Measurements from ENCODE around the gene AMACR. TPM values are rescaled to one million over a fixed set of nuclear protein-coding genes. Genes with fewer than 3 reads are reported as not detected.

Gene AMACR
- total and polyA plus RNA-seq, 9 of the 15 experiments (the other 6 are each of a cell fraction or from before 2014, with no cell fraction given) = 0.72 to 4.6 (median 4.0) TPM

DNA sequence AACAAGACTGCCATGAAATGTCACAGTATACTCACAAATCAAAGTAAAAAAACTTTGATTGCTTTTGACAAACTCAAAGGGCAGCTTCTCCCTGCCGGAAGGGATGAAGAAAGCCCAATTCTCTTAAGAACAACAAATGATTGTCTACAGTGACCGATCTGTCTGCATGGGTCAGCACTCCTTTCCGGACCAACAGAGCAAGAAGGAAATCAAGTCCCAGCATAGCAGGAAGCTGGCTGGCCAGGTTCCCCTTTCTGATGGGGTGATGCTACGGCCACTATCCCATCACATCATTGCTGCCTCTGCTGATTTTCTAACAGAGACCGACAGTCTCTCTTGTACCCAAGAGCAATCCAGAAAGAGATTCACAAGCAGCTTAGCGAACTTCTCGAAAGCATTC lies 34.5 kb upstream of the AMACR start:
- Histone ChIP-seq H2AFZ (ENCODE audit: low read depth, low read length) (no peak overlapping the region), H3K79me2 (ENCODE audit: control insufficient read depth, insufficient read depth, low read length) (no peaks in the 10 kb centered on the region), H3K9me1 (ENCODE audit: control insufficient read depth, insufficient read depth, low read length) (no peaks in the 10 kb centered on the region), H3K4me1 (replicated peaks in 1 of 2; ENCODE audit: control insufficient read depth in 2 of 2, insufficient read depth in 2 of 2, low read length in 2 of 2) (no peaks in the 10 kb centered on the region), H3K36me3 (ENCODE audit: control insufficient read depth, insufficient read depth, low read length) (no peaks in the 10 kb centered on the region), H3K27me3 (ENCODE audit: control insufficient read depth in 2 of 2, insufficient read depth in 2 of 2, low read length in 2 of 2) (peaks cover 4 to 9% of the 10 kb centered on the region in 2 experiments; a peak in 2 of 5 replicates), H4K20me1 (replicated peaks; ENCODE audit: control insufficient read depth, insufficient read depth, low read length) (0 out of 2 replicates have a peak, but pooled peaks cover 4% of the 10 kb centered on the region), H3K4me2 (ENCODE audit: insufficient read depth, low read length) (no peak overlapping the region), H3K9me3 (replicated peaks; ENCODE audit: control insufficient read depth, insufficient read depth, low read depth, low read length) (no peaks in the 10 kb centered on the region), H3K9ac (ENCODE audit: insufficient read depth in 1 of 2, low read depth in 2 of 2, low read length in 2 of 2) (no peak overlapping the region), H3K27ac (ENCODE audit: extremely low read depth, low read depth, low read length) (no peak overlapping the region), H3K4me3 (no peak overlapping the region)
- BruUV-seq (replicated peaks) = no TSS peak
- intact Hi-C loops (cut with micrococcal nuclease) (no loop called here), in situ Hi-C loops (cut with MboI) (no loop called here)
- TF ChIP-seq PKNOX1 (IDR thresholded peaks at IDR 0.05) (0 out of 2 replicates have a peak, but pooled peaks have one; percentile 8), PHF20 (IDR thresholded peaks at IDR 0.05; ENCODE audit: partially characterized antibody) (no peak)
- WGBS (ENCODE audit: insufficient coverage, low coverage, missing lambda C conversion rate) = 4% methylated on average over 7 of the region's 7 CpGs
- ATAC-seq (no peak), DNase-seq (ENCODE audit: extremely low read depth in 1 of 4, low spot score in 3 of 4) (no peak), FAIRE-seq (no peak)
- CTCF ChIA-PET (ENCODE audit: low intra/inter-chr PET ratio) = no interaction called here
- POLR2A ChIA-PET = interaction anchor here (1.4 kb wide), 1 partner anchor 11 kb away, joined by 5 read pairs; no protein-coding TSS in a partner anchor

GRCh38 chr5:34041247-34041972 lies 33.6 kb upstream of the AMACR start:
- Histone ChIP-seq H3K9me1 (ENCODE audit: control insufficient read depth, insufficient read depth, low read length) (no peaks in the 10 kb centered on the region), H3K4me1 (replicated peaks in 1 of 2; ENCODE audit: control insufficient read depth in 2 of 2, insufficient read depth in 2 of 2, low read length in 2 of 2) (no peaks in the 10 kb centered on the region), H3K9ac (ENCODE audit: insufficient read depth in 1 of 2, low read depth in 2 of 2, low read length in 2 of 2) (no peak overlapping the region), H3K36me3 (ENCODE audit: control insufficient read depth, insufficient read depth, low read length) (no peaks in the 10 kb centered on the region), H2AFZ (ENCODE audit: low read depth, low read length) (no peak overlapping the region), H4K20me1 (replicated peaks; ENCODE audit: control insufficient read depth, insufficient read depth, low read length) (0 out of 2 replicates have a peak, but pooled peaks cover 4% of the 10 kb centered on the region), H3K27me3 (ENCODE audit: control insufficient read depth in 2 of 2, insufficient read depth in 2 of 2, low read length in 2 of 2) (peaks cover 4 to 9% of the 10 kb centered on the region in 2 experiments; a peak in 2 of 5 replicates), H3K4me2 (ENCODE audit: insufficient read depth, low read length) (no peak overlapping the region), H3K79me2 (ENCODE audit: control insufficient read depth, insufficient read depth, low read length) (no peaks in the 10 kb centered on the region), H3K9me3 (replicated peaks; ENCODE audit: control insufficient read depth, insufficient read depth, low read depth, low read length) (no peaks in the 10 kb centered on the region), H3K27ac (ENCODE audit: extremely low read depth, low read depth, low read length) (no peak overlapping the region), H3K4me3 (no peak overlapping the region)
- ATAC-seq = no peak
- ChIA-PET CTCF (ENCODE audit: low intra/inter-chr PET ratio) (no interaction called here), POLR2A (no interaction called here)
- 4% methylated on average over 1 of the region's 1 CpG for WGBS (ENCODE audit: insufficient coverage, low coverage, missing lambda C conversion rate)
- BruUV-seq (replicated peaks) = no TSS peak
- in situ Hi-C loops (cut with MboI) = no loop called here
- FAIRE-seq = no peak
- intact Hi-C loops (cut with micrococcal nuclease) = no loop called here
- peak in 2 of 4 experiments; percentile 42 to 47 for DNase-seq (ENCODE audit: extremely low read depth in 1 of 4, low spot score in 3 of 4)
- TF ChIP-seq RBM15 (IDR thresholded peaks at IDR 0.05; ENCODE audit: insufficient read depth, low read length) = no peak
- no peak for TF ChIP-seq KAT8 (IDR thresholded peaks at IDR 0.05; ENCODE audit: low read depth)
- no peak for TF ChIP-seq GTF2E2 (tag; IDR thresholded peaks at IDR 0.05)
- no peak for TF ChIP-seq POLR2AphosphoS2 (IDR thresholded peaks at IDR 0.05; ENCODE audit: low read length)
- TF ChIP-seq, protein P1, sequence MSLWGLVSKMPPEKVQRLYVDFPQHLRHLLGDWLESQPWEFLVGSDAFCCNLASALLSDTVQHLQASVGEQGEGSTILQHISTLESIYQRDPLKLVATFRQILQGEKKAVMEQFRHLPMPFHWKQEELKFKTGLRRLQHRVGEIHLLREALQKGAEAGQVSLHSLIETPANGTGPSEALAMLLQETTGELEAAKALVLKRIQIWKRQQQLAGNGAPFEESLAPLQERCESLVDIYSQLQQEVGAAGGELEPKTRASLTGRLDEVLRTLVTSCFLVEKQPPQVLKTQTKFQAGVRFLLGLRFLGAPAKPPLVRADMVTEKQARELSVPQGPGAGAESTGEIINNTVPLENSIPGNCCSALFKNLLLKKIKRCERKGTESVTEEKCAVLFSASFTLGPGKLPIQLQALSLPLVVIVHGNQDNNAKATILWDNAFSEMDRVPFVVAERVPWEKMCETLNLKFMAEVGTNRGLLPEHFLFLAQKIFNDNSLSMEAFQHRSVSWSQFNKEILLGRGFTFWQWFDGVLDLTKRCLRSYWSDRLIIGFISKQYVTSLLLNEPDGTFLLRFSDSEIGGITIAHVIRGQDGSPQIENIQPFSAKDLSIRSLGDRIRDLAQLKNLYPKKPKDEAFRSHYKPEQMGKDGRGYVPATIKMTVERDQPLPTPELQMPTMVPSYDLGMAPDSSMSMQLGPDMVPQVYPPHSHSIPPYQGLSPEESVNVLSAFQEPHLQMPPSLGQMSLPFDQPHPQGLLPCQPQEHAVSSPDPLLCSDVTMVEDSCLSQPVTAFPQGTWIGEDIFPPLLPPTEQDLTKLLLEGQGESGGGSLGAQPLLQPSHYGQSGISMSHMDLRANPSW (CRISPR knock-in tag; IDR thresholded peaks at IDR 0.05) = no peak
- TF ChIP-seq HDAC2 (IDR thresholded peaks at IDR 0.05) = no peak
- TF ChIP-seq HNRNPLL (IDR thresholded peaks at IDR 0.05; ENCODE audit: low read depth, low read length, poor library complexity, severe bottlenecking) = no peak
- no peak for TF ChIP-seq ZFPM2 (CRISPR knock-in tag; IDR thresholded peaks at IDR 0.05)
- TF ChIP-seq ZNF79 (CRISPR knock-in tag; IDR thresholded peaks at IDR 0.05; ENCODE audit: low read depth) = no peak
- no peak for TF ChIP-seq TSC22D4 (tag; IDR thresholded peaks at IDR 0.05)
- TF ChIP-seq NFIC (IDR thresholded peaks at IDR 0.05) = no peak

All from K562 (cell line).